GM15510 (cell line): ENCODE data around the gene OR7C1.

Experiments used
- POLR2A ChIP-seq: IDR thresholded peaks from 3 replicates; pipeline ENCODE4 v1.6.1; 2011; ENCODE audit warnings: borderline replicate concordance; ENCODE audit not compliant: insufficient read length; ENCODE audit errors: extremely low read depth

The OR7C1 gene

DNA sequence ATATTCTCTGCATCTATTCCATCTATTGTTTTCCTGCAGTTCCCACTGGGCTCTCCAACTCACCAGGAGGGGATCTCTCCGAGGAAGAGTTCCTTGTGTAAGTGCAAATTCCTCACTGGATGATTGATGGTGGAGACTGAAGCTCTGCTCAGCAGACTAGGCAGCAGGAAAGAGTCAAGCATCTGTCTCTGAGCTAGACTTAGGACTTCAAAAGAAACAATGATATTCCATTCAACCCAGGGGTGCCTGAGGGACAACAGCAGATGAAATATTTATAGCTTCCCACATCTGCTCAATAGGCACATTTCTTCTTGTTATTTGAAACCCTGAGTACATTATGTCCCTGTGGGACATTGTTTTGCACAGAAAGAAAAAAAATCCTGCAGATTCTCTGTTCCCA, at the start of gene OR7C1, which contains the start of gene OR7A5:
Gene OR7C1 (minus strand): TSS at position 175 of the 400 bp plus-strand sequence. CDS start 35,049 bp downstream, outside the sequence.
Gene OR7A5 (minus strand): TSS at position 175 of the 400 bp plus-strand sequence. CDS start 6,944 bp downstream, outside the sequence.
- no peak for TF ChIP-seq POLR2A

DNA sequence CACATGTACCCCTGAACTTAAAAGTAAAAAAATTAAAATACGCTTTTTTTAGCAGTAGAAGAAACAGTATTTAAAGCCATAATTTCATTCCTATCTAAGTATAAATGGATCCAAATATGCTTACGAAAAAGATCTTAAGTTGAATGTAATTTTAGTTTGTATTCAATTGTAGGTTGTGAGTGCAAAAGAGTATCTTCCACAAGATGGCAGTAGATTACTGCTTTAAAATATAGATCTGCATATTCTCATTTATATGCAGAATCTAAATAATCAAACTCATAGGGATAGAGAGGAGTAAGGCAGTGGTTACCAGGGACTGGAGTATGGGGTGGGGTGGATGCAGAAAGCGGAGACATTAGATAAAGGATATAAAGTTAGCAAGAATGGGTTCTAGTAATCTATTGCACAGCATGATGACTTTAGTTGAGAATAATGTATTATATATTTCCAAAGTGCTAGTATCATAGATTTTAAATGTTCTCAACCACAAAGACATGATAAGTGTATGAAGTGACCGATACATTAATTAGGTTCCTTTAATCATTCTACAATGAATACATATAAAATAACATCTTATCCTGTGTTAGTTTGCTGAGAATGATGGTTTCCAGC, 36.7 kb upstream of the OR7C1 start:
- TF ChIP-seq POLR2A, result no peak

DNA sequence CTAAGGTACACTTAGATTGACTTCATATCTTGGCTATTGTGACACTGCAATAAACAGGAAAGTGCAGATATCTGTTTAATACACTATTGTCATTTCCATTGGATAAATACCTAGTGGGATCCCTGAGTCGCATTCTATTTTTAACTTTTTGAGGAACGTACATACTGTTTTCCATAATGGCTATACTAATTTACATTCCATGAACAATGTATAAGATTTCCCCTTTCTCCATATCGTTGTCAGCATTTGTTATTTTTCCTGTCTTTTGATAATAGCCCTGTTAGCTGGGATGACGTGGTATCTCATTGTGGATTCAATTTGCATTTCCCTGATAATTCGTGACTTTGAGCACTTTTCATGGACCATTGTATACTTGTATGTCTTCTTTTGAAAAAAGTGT, 33.5 kb upstream of the OR7C1 start:
- no peak for TF ChIP-seq POLR2A

DNA sequence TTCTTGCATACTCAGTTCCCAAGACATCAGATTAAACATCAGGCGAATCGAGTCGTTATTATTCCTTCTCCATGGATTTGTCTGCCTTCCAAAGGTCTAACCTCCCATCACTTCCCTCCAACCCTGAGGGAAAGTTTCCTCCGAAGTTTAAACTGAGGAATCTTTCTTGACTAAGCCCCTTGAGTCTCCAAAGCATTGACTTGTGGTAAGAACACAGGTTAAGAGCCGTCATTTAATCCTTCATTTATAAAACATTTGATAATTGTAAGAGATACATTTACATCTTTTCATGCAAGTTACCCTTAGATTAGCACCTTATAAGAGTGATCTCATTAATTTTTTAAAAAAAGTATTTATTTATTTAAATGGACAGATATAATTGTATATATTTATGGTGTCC, 13.8 kb upstream of the OR7C1 start, which contains the start of gene OR7A10:
Gene OR7A10 (minus strand): TSS at position 101 of the 400 bp plus-strand sequence. CDS start 7,045 bp downstream, outside the sequence.
- no peak for TF ChIP-seq POLR2A

GRCh38 chr19:14843578-14843977, 8.6 kb upstream of the OR7C1 start:
- no peak for TF ChIP-seq POLR2A

DNA sequence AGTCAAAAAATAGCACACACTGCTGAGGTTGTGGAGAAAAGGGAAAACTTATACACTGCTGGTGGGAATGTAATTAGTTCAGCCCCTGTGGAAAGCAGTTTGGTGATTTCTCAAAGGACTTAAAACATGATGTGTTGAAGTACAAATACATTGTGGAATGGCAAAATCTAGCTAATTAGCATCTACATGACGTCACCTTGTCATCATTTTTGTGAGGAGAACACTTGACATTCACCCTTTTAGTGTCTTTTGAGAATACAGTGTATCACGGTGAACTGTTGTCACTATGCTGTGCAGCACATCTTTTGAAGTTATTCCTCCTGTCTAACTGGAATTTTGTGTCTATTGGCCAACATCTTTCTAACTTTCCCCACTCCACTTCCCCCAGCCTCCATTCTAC, 8.2 kb upstream of the OR7C1 start:
- no peak for TF ChIP-seq POLR2A

GRCh38 chr19:14840206-14840605, 5.2 kb upstream of the OR7C1 start:
- TF ChIP-seq POLR2A, result no peak

- no peak for TF ChIP-seq POLR2A
Measured at GRCh38 chr19:14837391-14837790, 2.4 kb upstream of the OR7C1 start.

- TF ChIP-seq POLR2A, result no peak
Measured at GRCh38 chr19:14830702-14831101, 4.3 kb downstream of the OR7C1 start.

DNA sequence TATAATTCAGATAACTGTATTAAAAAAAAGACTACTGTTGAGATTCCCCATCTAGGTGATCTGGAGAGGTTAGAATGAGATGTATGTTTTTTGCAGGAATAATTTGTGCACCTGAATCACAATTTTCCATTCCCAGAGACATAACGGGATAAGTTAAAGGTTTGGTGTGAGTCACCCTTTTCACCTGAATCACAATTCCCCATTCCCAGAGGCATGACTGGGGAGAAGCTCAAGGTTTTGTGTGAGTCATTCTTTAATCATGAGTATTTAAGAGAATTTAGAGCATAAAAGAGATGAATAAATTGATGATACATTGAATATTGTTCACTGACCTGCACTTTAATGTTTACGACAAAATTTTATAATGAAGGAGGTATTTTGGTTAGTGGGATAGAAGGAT, 9.0 kb downstream of the OR7C1 start:
- TF ChIP-seq POLR2A, result no peak

GRCh38 chr19:14821937-14822336, 13.0 kb downstream of the OR7C1 start:
- TF ChIP-seq POLR2A, result no peak

DNA sequence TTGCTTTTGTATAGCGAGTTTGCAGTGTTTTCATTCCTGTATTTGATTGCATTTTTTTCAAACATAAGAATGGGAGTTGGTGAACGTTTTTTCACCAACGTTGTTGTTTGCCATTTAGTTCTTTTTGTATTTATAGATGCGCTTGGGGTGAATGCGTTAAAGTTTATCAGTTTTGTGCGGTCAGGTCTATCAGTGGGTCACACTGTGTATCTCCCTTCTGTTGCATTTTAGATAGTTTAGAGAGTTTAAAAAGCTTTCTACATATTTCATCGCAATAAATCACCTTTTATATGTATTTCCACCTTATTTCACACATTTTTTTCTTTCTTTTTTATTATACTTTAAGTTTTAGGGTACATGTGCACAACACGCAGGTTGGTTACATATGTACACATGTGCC, 16.4 kb downstream of the OR7C1 start:
- no peak for TF ChIP-seq POLR2A

- no peak for TF ChIP-seq POLR2A
Measured at GRCh38 chr19:14817052-14817451, 17.9 kb downstream of the OR7C1 start.

- no peak for TF ChIP-seq POLR2A
Measured at GRCh38 chr19:14814982-14815652, 19.9 kb downstream of the OR7C1 start.

DNA sequence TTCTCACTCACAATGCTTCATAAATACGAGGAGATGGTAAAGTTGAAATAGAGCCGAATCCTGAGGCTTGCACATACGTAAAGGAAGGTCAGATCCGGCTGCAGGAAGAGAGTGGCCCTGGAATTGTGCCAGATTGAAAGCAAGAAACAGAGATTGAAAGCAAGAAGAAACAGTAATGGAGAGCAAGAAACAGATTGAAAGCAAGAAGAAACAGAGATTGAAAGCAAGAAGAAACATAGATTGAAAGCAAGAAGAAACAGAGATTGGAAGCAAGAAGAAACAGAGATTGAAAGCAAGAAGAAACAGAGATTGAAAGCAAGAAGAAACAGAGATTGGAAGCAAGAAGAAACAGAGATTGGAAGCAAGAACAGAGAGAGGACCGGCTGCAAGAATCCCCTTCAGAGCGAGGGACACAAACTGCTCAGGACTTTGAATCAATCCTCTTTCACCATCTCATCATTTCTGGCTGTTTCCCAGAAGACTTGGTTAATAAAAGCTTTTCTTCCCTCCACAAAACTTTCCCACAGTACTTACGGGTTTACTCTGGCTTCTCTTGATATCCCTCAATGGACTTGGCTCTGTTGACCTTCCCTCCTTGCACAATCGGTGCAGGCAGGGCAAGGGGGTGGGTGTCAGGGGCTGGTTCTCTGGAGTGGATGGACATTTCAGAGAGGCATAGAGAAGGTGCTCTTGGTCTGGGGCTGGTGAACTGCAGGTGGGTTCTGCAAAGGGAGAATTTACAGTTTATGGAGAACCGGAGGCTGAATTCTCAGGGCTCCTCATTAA, 25.5 kb downstream of the OR7C1 start:
- no peak for TF ChIP-seq POLR2A

DNA sequence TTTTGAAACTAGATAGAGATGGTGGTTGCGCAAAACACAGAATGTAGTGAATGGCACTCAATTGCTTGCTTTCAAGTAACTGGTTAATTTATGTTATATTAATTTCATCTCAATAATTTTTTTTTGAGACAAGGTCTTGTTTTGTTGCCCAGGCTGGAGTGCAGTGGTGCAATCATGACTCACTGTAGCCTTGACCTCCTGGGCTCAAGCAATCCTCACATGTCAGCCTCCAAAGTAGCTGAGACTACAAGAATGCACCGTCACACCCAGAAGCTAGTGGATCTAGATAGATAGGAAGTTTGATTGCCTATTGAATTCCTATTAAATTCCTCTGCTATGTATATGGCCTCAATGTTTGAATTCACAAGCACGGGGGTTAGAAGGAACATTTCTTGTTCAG, 30.2 kb downstream of the OR7C1 start:
- no peak for TF ChIP-seq POLR2A

DNA sequence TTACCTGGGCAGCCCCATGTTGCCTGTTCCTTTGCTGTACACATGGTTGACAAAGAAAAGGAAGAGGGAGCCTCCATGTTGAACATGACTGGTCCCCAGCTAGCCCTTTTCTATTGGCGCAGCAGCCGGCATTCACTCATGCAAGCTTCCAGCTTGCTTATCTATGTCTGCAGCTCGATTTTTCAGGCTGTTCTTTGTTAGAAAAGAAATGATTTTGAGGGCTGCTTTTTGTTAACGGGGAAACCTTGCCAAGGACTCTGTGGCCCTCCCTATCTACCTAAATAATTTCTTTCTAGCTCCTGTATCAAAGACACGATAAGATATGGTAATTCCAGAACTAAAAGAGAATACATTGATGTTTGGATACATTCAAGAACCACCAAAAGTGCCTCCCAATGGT, 36.2 kb downstream of the OR7C1 start:
- no peak for TF ChIP-seq POLR2A

DNA sequence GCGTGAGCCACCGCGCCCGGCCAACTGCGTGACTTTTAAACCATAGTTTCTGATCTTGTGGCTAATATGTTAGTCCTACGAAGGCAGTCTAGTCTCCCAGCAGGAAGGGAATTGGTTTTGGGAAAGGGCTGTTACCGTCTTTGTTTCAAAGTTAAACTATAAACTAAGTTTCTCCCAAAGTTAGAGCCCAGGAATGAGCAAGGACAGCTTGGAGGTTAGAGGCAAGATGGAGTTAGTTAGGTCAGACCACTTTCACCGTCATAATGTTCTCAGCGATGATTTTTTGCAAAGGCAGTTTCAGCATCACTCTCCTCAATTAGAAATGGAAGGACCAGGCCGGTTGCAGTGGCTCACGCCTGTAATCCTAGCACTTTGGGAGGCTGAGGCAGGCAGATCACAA, 39.0 kb downstream of the OR7C1 start:
- TF ChIP-seq POLR2A, result no peak
